ENCODE data around the gene MRPS22. TPM values are rescaled to one million over a fixed set of nuclear protein-coding genes. Genes with fewer than 3 reads are reported as not detected.

MRPS22 gene
- total and polyA plus RNA-seq, 9 of the 15 experiments (the other 6 are each of a cell fraction or from before 2014, with no cell fraction given): 148 to 397 (median 229) TPM

- TF ChIP-seq ATF6 (CRISPR knock-in tag; IDR thresholded peaks at IDR 0.05) (no peak), ARID1B (IDR thresholded peaks at IDR 0.05) (peak; percentile 46; the same call in 1 of the 2 replicates), RREB1 (CRISPR knock-in tag; IDR thresholded peaks at IDR 0.05) (0 out of 2 replicates have a peak, but pooled peaks have one; percentile 21), ESRRA (IDR thresholded peaks at IDR 0.05; ENCODE audit: borderline replicate concordance, low read depth) (peak; percentile 63; the same call in 1 of the 2 replicates), CCNT2 (IDR thresholded peaks at IDR 0.05; ENCODE audit: borderline replicate concordance, extremely low read depth, insufficient read length, low read depth, low read length) (peak; percentile 64), PKNOX1 (IDR thresholded peaks at IDR 0.05) (no peak), ZNF232 (CRISPR knock-in tag; IDR thresholded peaks at IDR 0.05) (no peak), ETV1 (tag; conservative IDR thresholded peaks at IDR 0.05; ENCODE audit: low read depth) (peak; percentile 79), NCOA1 (IDR thresholded peaks at IDR 0.05; ENCODE audit: low read depth) (no peak), CBX1 (IDR thresholded peaks at IDR 0.05; ENCODE audit: low read depth) (peak; percentile 70; the same call in 1 of the 2 replicates), CEBPG (CRISPR knock-in tag; IDR thresholded peaks at IDR 0.05) (peak; percentile 59; the same call in 1 of the 2 replicates), CEBPG (tag; conservative IDR thresholded peaks at IDR 0.05 in 1 of 2, IDR thresholded peaks at IDR 0.05 in 1 of 2) (no peak), ATF4 (CRISPR knock-in tag; IDR thresholded peaks at IDR 0.05) (no peak)
- TF ChIP-seq, protein P1, sequence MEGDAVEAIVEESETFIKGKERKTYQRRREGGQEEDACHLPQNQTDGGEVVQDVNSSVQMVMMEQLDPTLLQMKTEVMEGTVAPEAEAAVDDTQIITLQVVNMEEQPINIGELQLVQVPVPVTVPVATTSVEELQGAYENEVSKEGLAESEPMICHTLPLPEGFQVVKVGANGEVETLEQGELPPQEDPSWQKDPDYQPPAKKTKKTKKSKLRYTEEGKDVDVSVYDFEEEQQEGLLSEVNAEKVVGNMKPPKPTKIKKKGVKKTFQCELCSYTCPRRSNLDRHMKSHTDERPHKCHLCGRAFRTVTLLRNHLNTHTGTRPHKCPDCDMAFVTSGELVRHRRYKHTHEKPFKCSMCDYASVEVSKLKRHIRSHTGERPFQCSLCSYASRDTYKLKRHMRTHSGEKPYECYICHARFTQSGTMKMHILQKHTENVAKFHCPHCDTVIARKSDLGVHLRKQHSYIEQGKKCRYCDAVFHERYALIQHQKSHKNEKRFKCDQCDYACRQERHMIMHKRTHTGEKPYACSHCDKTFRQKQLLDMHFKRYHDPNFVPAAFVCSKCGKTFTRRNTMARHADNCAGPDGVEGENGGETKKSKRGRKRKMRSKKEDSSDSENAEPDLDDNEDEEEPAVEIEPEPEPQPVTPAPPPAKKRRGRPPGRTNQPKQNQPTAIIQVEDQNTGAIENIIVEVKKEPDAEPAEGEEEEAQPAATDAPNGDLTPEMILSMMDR (IDR thresholded peaks at IDR 0.05 in 2 of 3, conservative IDR thresholded peaks at IDR 0.05 in 1 of 3; ENCODE audit: insufficient read depth in 2 of 3, low read depth in 1 of 3, low read length in 3 of 3): peak; percentile 99 to 100 (median 100)
Observed at GRCh38 chr3:139329364-139329850, 14.4 kb upstream of the MRPS22 start (continued).
